CD4-positive, alpha-beta T cell (primary cell): ENCODE data around the gene PVALEF. TPM values are rescaled to one million over a fixed set of nuclear protein-coding genes. Genes with fewer than 3 reads are reported as not detected.

Experiments used
- ATAC-seq: fragments of 200-7000 bp; cut with Tn5 transposase; one replicate; pipeline ENCODE4 v1.10.0; 2022; ENCODE audit warnings: mild to moderate bottlenecking; ENCODE audit not compliant: poor library complexity
- CTCF ChIA-PET: fragments of 350-600 bp; sonication (Branson Sonifier 250); formaldehyde crosslinking; loops from one replicate; lab custom pipeline; 2021; ENCODE audit warnings: antibody characterized with exemption, inconsistent platforms; lab: Charles Lee
- POLR2A ChIA-PET: fragments of 350-600 bp; sonication (Branson Sonifier 250); formaldehyde crosslinking; loops from one replicate; lab custom pipeline; 2021; ENCODE audit warnings: antibody characterized with exemption, inconsistent platforms; lab: Charles Lee
- DNase-seq, 14 experiments: peaks; one replicate each; pipeline ENCODE4 v3.0.0-alpha.2; 2013 to 2020; ENCODE audit warnings: mixed read lengths in 2 of 14
- H3K27ac ChIP-seq, 2 donors: one replicate each; pipeline versions ENCODE4 v1.5.1 to v1.7.0; 2013; ENCODE audit warnings: low read length in 2 of 2, low read depth in 1 of 2, mild to moderate bottlenecking in 1 of 2
- H3K27me3 ChIP-seq, 2 experiments: 1 replicate in 1 of 2; 2 replicates in 1 of 2; pipeline versions ENCODE4 v1.6.1 to v1.7.0; 2013; ENCODE audit warnings: low read length in 2 of 2, control low read depth in 1 of 2, mild to moderate bottlenecking in 1 of 2, moderate library complexity in 1 of 2; ENCODE audit not compliant: insufficient read depth in 2 of 2, control insufficient read depth in 1 of 2
- H3K36me3 ChIP-seq: one replicate; pipeline ENCODE4 v1.6.1; 2013; ENCODE audit warnings: low read length, control low read depth; ENCODE audit not compliant: insufficient read depth
- H3K4me1 ChIP-seq: one replicate; pipeline ENCODE4 v1.6.1; 2013; ENCODE audit warnings: low read length, control low read depth; ENCODE audit not compliant: insufficient read depth
- H3K4me3 ChIP-seq: one replicate; pipeline ENCODE4 v1.5.1; 2013; ENCODE audit warnings: mild to moderate bottlenecking, low read length, moderate library complexity
- H3K9me3 ChIP-seq, 2 experiments: 1 replicate in 1 of 2; 2 replicates in 1 of 2; pipeline versions ENCODE4 v1.6.1 to v1.7.0; 2013; ENCODE audit warnings: low read length in 2 of 2, mild to moderate bottlenecking in 2 of 2, control low read depth in 1 of 2, moderate library complexity in 1 of 2; ENCODE audit not compliant: control insufficient read depth in 1 of 2, insufficient read depth in 1 of 2
- H3K27ac Mint-ChIP-seq: one replicate; pipeline ENCODE4 v1.8.0; 2020; ENCODE audit warnings: mixed read lengths
- H3K27me3 Mint-ChIP-seq: one replicate; pipeline ENCODE4 v1.8.0; 2021; ENCODE audit warnings: mixed read lengths
- H3K36me3 Mint-ChIP-seq: one replicate; pipeline ENCODE4 v1.8.0; 2021; ENCODE audit warnings: low read depth, mixed read lengths
- H3K4me1 Mint-ChIP-seq: one replicate; pipeline ENCODE4 v1.8.0; 2021; ENCODE audit warnings: low read depth, mixed read lengths
- H3K4me3 Mint-ChIP-seq: one replicate; pipeline ENCODE4 v1.8.0; 2020; ENCODE audit warnings: mild to moderate bottlenecking, mixed read lengths
- H3K9me3 Mint-ChIP-seq: one replicate; pipeline ENCODE4 v1.8.0; 2020; ENCODE audit warnings: mixed read lengths
- CTCF ChIP-seq: fragments of 200-600 bp; IDR thresholded peaks from one replicate; pipeline ENCODE4 v1.8.0; 2022; ENCODE audit warnings: antibody characterized with exemption, mild to moderate bottlenecking
- intact Hi-C, 2 experiments: fragments of 100-400 bp; cut with DNase I in 1 of 2; cut with micrococcal nuclease in 1 of 2; formaldehyde crosslinking; loops; one replicate each; pipeline versions ENCODE4 v1.15.1 to v1.9.0; 2023 to 2025; cut with DNase I, micrococcal nuclease
- total RNA-seq, 174 experiments: library from RNA in 2 of 174; stranded (reverse) in 2 of 174; gene quantifications; one replicate each; pipeline ENCODE4 v1.2.3 and lab custom pipeline; 2021 to 2026

The PVALEF gene
- total RNA-seq, 2 experiments from 2014 or later, result not detected

DNA sequence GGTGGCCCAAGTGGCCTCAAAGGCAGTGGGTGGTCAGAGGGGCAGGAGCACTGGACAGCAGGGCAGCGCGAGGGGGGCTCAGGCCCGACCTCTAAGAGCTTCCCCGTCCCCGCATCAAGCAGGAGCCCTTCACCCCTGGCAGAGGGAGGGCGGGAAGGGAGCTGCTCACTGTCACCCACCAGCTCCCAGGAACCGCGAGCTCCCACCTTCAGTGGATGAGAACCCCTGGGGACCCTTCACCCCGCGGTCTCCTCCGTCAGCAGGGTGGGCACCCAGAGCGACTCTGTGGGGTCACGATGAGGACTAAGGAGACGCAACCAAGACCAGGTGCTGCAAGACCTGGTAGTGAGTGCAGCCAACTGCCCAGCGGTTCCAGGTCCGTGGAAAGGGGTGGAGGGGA is 43.8 kb downstream of the PVALEF start:
- Histone ChIP-seq H3K36me3 (no peaks in the 10 kb centered on the region), H3K4me3 (no peak overlapping the region), H3K27me3 (no peaks in the 10 kb centered on the region), H3K4me1 (no peaks in the 10 kb centered on the region), H3K27ac (no peak overlapping the region), H3K9me3 (no peaks in the 10 kb centered on the region)
- ATAC-seq (no peak), DNase-seq (no peak)
- H3K27me3 Mint-ChIP-seq, result no peaks in the 10 kb centered on the region
- H3K4me3 Mint-ChIP-seq, result no peak overlapping the region
- no peak for TF ChIP-seq CTCF
- intact Hi-C loops, result no loop called here
- ChIA-PET POLR2A (no interaction called here), CTCF (no interaction called here)
- no peaks in the 10 kb centered on the region for H3K9me3 Mint-ChIP-seq
- H3K4me1 Mint-ChIP-seq, result no peaks in the 10 kb centered on the region
- H3K36me3 Mint-ChIP-seq, result no peaks in the 10 kb centered on the region
- no peak overlapping the region for H3K27ac Mint-ChIP-seq

- Mint-ChIP-seq H3K36me3 (no peaks in the 10 kb centered on the region), H3K9me3 (no peaks in the 10 kb centered on the region), H3K4me1 (no peaks in the 10 kb centered on the region), H3K4me3 (no peak overlapping the region), H3K27ac (no peak overlapping the region), H3K27me3 (no peaks in the 10 kb centered on the region)
- intact Hi-C loops, result no loop called here
- H3K36me3 ChIP-seq, result no peaks in the 10 kb centered on the region
- ATAC-seq, result no peak
- no peak overlapping the region for H3K4me3 ChIP-seq
- H3K4me1 ChIP-seq, result no peaks in the 10 kb centered on the region
- no peak overlapping the region for H3K27ac ChIP-seq
- POLR2A ChIA-PET, result no interaction called here
- TF ChIP-seq CTCF, result no peak
- no peaks in the 10 kb centered on the region for H3K27me3 ChIP-seq
- no peak for DNase-seq
- CTCF ChIA-PET, result interaction anchor here (0.7 kb wide), 1 partner anchor 788 kb away, joined by 3 read pairs; no protein-coding TSS in a partner anchor
- no peaks in the 10 kb centered on the region for H3K9me3 ChIP-seq
These were observed 45.2 kb downstream of the PVALEF start for GRCh38 chr17:81210466-81210865.

GRCh38 chr17:81210868-81211267 is 45.6 kb downstream of the PVALEF start:
- intact Hi-C loops, result no loop called here
- Mint-ChIP-seq H3K36me3 (no peaks in the 10 kb centered on the region), H3K9me3 (no peaks in the 10 kb centered on the region), H3K4me3 (no peak overlapping the region), H3K27me3 (no peaks in the 10 kb centered on the region), H3K27ac (no peak overlapping the region), H3K4me1 (no peaks in the 10 kb centered on the region)
- H3K4me3 ChIP-seq, result no peak overlapping the region
- H3K27ac ChIP-seq, result no peak overlapping the region
- no peaks in the 10 kb centered on the region for H3K27me3 ChIP-seq
- ChIA-PET CTCF (interaction anchor here (0.7 kb wide), 1 partner anchor 787 kb away, joined by 3 read pairs; no protein-coding TSS in a partner anchor), POLR2A (no interaction called here)
- H3K9me3 ChIP-seq, result no peaks in the 10 kb centered on the region
- no peak for ATAC-seq
- no peak for DNase-seq
- H3K36me3 ChIP-seq, result no peaks in the 10 kb centered on the region
- TF ChIP-seq CTCF, result no peak
- no peaks in the 10 kb centered on the region for H3K4me1 ChIP-seq
